GM21423 (cell line): Measurements from ENCODE around the gene DLG5.

ENCODE experiments used
- ATAC-seq: cut with Tn5 transposase; IDR thresholded peaks from one replicate; pipeline ENCODE4 v1.9.1; 2021; ENCODE audit warnings: mild to moderate bottlenecking, moderate library complexity; ENCODE audit not compliant: unreplicated experiment

DLG5 gene, protein sequence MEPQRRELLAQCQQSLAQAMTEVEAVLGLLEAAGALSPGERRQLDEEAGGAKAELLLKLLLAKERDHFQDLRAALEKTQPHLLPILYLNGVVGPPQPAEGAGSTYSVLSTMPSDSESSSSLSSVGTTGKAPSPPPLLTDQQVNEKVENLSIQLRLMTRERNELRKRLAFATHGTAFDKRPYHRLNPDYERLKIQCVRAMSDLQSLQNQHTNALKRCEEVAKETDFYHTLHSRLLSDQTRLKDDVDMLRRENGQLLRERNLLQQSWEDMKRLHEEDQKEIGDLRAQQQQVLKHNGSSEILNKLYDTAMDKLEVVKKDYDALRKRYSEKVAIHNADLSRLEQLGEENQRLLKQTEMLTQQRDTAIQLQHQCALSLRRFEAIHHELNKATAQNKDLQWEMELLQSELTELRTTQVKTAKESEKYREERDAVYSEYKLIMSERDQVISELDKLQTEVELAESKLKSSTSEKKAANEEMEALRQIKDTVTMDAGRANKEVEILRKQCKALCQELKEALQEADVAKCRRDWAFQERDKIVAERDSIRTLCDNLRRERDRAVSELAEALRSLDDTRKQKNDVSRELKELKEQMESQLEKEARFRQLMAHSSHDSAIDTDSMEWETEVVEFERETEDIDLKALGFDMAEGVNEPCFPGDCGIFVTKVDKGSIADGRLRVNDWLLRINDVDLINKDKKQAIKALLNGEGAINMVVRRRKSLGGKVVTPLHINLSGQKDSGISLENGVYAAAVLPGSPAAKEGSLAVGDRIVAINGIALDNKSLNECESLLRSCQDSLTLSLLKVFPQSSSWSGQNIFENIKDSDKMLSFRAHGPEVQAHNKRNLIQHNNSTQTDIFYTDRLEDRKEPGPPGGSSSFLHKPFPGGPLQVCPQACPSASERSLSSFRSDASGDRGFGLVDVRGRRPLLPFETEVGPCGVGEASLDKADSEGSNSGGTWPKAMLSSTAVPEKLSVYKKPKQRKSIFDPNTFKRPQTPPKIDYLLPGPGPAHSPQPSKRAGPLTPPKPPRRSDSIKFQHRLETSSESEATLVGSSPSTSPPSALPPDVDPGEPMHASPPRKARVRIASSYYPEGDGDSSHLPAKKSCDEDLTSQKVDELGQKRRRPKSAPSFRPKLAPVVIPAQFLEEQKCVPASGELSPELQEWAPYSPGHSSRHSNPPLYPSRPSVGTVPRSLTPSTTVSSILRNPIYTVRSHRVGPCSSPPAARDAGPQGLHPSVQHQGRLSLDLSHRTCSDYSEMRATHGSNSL (N-terminal part only)

DNA sequence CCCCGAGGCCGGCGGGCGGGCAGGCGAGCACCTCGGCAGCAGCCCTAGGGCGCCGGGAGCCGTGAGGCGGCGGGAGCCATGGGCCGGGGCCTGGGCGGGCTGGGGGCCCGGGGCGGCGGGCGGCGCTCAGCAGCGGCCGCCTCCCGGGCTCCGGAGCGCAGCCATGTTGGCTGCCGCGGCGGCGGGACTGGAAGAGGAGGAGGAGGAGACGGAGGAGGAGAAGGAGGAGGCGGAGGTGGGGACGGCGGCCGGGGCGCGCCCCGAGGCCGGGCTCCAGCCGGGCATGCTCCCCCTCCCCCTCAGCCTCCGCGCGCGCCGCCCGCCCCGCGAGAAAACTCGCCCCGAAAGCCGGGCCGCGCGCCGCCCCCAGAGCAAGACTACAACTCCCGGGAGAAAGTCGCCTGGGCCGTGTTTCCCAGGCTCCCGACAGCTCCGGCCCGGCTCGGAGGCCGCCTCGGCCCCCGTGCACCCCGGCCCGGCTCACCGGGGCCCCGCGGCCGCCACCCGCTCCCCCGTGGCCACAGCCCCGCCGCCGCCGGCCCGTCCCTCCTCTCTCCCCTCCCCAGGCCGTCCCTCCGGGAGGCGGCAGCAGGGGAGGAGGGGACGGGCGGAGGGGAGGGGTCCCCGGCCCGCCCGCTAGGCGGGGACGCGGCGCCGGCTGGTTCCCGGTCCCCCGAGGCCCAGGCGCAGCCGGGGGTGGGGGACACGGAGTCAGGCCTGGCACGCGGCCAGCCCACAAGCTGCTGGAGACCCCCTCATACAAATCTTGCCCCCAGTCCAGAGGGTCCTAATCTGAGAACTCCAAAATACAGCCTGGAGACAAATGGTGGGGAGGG is at the start of gene DLG5:
TSS of gene DLG5 (minus strand) at position 190 of the 836 bp plus-strand sequence. CDS start 235 bp downstream, outside the sequence.
- peak; percentile 56 for ATAC-seq

DNA sequence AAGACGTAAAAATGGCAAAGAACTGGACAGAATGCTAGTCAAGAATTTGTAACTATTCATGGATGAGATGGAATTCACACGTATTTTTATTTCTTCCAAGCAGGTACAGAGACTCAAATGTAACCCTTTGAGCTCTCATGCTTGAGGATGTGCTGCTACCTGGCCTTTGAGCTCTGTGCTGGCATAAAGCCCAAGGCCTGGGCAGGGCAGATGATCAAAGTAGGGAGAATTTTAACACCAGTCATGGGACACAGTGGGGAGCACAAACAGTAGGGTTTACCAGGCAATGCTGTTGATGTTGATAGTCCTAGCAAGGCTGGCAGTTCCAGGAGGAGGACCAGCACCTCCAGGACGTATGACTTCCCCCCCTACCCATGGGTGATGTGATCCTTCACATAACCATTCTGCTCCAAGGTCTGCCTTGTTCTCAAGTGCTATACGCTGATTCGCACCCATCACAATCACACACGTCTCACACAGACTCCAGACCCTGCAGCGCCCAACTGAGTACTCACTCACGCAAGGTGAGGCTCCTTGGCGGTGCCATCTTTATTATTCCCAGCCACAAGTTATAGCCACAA is 48.6 kb upstream of the DLG5 start:
- ATAC-seq = no peak

DNA sequence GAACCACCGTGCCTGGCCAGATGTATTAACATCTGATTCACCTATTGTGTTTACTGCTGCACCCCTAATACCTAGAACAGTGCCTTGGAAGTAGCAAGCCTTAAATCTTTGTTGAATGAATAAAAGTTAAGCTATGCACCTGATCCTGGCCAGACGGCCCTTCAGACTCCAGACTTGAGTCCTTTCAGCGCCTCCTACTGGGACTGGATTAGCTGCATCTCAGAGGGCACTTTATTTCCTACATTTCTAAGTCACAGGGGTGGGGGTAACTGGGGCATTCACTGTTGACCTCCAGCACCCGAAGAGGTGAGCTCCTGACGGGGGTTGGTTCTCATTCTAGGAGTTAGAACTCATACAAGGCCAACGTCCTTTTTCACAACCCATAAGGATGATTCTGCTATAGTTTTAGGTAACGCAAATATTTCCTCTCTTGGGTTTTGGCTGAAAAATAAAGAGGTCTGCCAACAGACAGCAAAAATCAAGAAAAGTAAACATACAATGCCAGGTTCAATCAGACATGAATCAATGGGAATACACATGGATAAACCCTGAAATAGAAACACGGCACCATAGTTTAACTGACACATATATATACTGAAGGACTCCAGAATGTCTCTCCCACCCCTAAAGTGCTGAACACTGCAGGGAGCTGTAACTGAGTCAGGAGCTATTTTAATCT is 48.0 kb upstream of the DLG5 start:
- no peak for ATAC-seq

DNA sequence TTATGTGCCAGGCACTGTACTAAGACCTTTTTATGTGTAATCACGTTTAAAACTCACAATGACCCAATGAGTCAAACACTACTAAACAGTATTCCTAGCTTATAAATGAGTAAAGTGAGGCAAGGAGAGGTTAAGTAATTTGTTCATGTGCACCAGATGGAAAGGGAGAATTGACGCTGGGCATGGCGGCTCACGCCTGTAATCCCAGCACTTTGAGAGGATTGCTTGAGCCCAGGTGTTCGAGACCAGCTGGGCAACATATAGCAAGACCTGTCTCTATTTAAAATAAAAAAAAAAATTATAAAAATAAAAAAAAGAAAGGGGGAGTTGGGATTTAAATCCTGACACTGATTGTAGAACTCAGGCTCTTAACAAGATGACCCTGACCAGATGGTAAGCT is 46.7 kb upstream of the DLG5 start:
- no peak for ATAC-seq

DNA sequence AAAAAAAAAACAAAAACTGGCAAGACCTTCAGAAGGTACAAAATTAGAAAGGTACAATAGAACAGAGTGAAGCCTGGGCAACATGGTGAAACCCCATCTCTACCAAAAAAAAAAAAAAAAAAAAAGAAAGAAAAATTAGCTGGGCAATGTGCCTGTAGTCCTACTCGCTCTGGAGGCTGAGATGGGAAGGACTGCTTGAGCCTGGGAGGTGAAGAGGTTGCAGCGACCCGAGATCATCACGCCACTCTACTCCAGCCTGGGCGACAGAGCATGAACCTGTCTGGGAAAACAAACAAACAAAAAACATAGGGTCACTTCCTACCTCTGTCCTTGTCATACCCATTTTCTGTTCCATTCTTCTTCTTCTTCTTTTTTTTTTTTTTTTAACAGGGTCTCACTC is 45.6 kb upstream of the DLG5 start:
- ATAC-seq = no peak

DNA sequence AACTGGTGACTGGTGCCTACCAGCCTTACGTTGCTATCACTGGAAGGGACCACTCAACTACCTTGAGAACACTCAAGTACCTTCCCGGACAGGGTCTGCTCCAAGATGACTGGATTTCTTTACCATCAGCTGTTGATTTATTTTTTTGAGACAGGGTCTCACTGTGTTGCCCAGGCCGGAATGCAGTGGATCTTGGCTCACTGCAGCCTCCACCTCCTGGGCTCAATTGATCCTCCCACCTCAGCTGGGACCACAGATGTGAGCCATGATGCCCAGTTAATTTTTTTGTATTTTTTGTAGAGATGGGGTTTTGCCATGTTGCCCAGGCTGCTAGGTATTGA is 45.2 kb upstream of the DLG5 start:
- ATAC-seq = no peak

DNA sequence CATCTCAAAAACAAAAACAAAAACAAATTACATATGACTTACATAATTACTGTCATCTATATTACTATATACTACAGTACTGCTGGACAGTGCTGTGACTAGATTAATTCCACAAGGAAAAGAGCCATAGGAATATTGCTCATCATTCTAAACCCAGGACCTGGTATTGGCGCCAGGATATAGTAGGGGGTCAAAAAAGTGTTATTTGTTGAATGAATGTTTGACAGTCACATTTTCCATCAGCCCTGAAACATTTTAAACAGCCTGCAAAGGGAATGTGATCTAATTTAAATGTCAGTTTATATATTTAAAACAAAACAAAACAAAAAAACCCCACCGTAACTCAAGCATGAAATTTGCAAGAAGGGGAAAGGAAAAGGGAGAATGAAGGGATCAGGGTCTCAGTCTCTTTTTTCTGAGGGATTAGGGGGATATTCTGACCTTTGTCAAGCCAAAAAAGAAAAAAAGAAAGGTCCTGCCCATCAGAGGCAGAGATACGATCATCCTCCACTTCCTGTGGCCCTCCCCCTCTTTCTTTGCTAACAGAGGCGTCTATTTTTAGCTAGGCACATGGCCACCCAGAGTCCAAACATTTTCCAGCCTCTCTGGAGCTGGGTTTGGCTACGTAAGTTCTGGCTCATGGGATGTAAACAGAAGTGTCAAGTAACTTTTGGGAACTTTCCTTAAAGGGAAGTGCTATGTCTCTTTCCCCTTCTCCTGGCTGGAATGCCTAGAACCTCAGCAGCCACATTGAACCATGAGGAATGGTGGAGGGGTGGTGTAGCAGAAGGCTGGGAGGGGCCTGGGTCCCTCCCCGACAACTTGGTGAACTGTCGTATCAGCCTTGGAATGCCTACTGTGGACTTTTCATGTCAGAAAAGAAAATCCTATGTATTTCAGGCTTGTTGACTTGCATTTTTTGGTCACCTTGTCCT is 44.6 kb upstream of the DLG5 start:
- ATAC-seq = no peak

DNA sequence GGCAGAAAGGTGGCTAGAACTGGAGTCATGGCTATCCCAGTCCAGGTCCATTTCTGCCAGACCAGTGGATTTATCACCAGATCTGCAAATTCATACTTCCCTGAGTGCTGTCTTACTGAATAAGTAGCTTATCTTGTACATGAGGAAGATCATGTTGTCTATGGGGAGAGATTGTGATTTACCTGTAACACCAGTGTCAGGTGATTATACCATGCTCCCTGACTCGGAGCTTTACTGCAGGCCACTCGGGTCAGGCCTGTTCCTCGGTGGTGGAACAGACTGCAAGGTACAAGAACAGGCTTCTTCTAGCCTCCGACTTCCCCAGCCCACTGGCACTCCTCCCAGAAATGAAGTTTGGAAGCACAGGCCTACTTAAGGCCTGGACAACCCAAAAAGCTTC is 42.6 kb upstream of the DLG5 start:
- no peak for ATAC-seq

DNA sequence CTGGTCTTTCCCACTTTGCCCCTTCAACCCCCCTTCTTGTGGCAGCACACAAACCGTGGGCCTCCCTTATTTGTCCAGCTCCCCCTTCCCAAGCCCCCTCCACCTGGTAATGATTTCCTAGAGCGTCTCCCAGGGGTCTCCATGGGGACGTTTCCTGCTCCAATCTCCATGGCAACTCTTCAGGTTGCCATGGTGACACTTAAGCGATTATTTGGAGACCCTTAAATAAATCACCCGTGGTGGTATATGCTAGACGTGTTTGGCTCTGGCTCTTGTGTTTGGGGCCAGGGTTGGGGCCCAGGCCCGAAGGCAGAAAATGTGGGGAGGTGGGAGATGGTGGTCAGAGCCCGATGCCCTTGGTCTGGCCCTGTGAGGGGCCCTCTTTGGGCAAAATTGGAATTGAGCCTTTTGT is 41.1 kb upstream of the DLG5 start:
- no peak for ATAC-seq

DNA sequence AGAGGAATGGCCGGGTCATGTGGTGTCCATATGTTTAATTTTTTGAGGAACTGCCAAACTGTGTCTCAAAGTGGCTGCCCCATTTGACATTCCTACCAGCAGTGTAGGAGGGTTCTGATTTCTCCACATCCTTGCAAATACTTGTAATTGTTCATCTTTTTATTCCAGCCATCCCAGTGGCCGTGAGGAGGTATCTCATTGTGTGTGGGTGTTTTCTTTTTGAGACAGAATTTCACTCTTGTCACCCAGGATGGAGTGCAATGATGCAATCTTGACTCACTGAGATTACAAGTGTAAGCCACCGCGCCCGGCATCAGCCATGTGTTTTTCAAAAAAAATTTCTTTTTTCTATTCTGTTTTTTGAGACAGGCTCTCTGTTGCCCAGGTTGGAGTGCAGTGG is 38.7 kb upstream of the DLG5 start:
- ATAC-seq = no peak

DNA sequence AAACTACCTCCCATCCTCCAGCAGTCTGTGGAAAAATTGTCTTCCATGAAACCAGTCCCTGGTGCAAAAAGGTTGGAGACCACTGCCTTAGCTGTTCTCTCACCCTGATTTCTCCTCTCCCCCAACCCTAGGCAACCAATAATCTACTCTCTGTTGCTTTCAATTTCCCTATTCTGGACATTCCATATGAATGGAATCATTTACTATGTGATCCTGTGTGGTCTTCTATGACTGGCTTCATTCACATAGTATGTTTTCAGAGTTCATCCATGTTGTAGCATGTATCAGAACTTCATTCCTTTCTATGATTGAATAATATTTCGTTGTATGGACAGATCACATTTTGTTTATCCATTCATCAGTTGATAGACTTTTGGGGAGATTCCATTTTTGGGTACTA is 38.3 kb upstream of the DLG5 start:
- no peak for ATAC-seq

DNA sequence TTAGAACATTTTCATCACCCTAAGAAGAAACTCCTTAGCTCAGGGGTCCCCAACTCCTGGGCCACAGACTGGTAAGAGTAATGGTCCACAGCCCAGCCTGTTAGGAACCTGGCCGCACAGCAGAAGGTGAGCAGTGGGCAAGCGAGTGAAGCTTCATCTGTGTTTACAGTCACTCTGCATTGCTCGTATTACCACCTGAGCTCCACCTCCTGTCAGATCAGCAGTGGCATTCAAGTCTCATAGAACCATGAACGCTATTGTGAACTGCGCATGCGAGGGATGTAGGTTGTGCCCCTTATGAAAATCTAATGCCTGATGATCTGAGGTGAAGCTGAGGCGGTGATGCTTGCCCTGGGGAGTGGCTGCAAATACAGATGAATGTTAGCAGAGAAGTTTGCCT is 37.3 kb upstream of the DLG5 start:
- ATAC-seq = no peak

DNA sequence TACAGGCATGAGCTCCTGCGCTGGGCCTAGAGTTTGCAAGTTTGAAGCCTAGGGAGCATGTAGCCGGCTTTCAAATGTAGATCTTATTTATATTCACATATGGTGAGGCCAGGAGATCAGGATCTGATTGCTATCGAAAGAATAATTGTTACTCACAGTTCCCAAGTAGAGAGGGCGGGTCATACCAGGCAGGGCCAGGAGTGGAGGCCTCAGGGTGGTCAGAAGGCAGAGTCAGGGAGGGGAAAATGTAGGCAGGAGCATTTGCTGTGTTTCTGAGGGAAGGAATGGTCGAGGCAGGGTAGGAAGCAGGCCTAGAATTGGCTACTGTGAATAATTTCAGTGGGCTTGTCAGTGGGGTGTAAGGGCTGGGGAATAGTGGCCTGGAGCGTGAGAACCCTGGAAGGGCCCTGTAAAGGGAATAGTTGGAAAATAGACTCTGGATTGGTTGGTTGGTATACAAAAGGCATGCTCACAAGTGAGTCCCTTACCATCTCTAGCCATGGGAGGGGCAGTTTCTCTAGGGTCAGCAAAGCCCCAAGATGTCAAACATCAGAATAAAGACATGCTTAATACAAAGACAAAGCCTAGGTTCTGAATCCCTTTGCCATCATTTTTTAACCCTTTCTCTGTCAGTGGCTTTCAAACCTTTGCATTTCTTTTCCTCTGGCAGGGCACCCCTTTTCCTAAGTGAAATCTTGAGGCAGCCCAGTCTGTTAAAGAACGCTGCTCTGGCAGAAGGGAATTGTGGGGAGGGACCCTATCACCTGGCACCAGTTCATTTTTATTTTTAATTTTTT is 36.0 kb upstream of the DLG5 start:
- no peak for ATAC-seq

DNA sequence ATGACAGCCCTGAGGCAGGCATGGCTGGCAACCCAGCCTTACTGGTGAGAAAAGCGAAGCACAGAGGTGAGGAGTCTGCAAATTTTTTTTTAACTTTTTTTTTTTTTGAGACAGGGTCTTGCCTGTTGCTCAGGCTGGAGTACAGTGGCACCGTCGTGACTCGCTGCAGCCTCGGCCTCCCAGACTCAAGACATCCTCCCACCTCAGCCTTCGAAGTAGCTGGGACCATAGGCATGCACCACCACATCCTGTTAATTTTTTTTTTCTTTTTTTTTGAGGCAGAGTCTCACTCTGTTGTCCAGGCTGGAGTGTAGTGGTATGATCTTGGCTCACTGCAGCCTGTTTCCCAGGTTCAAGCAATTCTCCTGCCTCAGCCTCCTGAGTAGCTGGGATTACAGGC is 35.1 kb upstream of the DLG5 start:
- no peak for ATAC-seq

DNA sequence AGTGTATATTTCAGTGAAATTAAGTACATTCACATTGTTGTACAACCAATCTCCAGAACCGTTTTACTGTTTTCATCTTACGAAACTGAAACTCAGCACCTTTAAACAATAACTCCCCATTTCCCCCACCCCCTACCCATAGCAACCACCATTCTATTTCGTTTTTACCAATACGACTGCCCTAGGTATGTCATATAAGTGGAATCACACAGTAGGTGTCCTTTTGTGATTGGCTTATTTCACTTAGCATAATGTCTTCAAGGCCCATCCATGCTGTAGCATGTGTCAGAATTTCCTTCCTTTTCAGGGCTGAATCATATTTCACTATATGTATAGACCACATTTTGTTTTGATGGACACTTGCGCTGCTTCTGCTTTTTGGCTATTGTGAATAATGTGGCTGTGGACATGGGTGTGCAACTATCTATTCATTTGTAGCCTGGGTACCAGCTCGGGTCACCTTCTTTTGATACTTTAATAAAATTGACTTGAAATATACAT is 34.3 kb upstream of the DLG5 start:
- ATAC-seq = no peak

DNA sequence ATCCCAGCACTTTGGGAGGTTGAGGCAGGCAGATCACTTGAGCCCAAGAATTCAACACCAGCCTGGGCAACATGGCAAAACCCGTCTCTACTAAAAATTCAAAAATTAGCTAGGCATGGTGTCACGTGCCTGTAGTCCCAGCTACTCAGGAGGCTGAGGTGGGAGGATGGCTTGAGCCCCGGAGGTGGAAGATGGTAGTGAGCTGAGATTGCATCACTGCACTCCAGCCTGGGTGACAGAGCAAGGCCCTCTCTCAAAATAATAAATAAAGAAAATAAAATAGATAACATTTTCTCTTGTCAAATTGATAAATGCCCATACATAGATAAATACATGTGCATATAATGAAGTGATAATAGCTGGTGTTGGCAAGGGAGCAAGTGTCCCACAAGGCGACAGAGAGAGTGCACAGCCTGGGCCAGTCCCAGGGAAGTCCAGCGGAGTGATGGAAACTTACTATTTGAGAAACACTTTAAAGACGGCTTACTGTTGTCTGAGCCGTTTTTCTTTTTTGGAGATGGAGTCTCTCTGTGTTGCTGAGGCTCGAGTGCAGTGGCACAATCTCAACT is 33.4 kb upstream of the DLG5 start:
- no peak for ATAC-seq

DNA sequence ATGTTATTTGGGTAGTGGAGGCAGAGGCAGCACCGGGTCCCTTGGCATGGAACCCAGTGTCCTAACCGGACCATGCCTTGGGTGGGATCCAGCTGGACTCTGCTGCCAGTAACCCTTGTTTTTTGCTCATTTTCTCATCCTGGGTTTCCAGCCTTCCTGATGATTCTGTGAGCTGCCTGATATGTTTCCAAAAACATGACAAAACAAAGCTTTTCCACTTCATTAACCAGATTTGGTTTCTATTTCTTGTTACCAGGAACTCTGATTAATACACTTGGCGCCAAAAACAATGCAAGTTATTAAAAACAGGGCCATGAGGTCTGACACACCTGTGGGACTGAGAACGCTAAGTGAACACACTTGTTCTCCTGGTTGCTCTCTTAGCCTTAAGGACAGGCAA is 32.8 kb upstream of the DLG5 start:
- no peak for ATAC-seq
